Measurements from ENCODE around the gene CDH11.

CDH11 gene

GRCh38 chr16:64989050-64989449 lies 132.8 kb downstream of the CDH11 start:
- in situ Hi-C loops (cut with MboI; ENCODE audit: low sequenced_read_pairs), result no loop called here

- in situ Hi-C loops (cut with MboI; ENCODE audit: low sequenced_read_pairs), result no loop called here
Measured at GRCh38 chr16:64983963-64984362, 137.9 kb downstream of the CDH11 start.

DNA sequence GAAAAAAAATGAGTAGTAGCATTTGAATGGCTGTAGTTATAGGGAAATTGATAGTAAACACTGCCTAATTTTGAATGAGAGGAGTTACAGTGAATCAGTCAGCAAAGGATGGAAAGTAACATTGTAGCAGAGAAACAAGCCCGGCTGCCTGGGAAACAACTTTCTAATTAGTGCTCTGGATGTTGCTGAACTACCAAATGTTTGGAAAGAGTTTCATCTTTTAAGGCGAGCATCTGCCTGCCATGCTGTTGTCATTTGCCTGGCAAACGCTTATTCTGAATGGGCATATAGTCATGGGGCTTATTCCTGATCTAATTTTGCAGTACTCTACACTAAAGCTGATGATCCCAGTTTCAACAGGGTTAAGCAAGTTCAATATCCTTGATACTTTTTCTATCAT lies 138.6 kb downstream of the CDH11 start:
- in situ Hi-C loops (cut with MboI; ENCODE audit: low sequenced_read_pairs), result no loop called here

GRCh38 chr16:64982581-64982980 lies 139.3 kb downstream of the CDH11 start:
- in situ Hi-C loops (cut with MboI; ENCODE audit: low sequenced_read_pairs), result no loop called here

DNA sequence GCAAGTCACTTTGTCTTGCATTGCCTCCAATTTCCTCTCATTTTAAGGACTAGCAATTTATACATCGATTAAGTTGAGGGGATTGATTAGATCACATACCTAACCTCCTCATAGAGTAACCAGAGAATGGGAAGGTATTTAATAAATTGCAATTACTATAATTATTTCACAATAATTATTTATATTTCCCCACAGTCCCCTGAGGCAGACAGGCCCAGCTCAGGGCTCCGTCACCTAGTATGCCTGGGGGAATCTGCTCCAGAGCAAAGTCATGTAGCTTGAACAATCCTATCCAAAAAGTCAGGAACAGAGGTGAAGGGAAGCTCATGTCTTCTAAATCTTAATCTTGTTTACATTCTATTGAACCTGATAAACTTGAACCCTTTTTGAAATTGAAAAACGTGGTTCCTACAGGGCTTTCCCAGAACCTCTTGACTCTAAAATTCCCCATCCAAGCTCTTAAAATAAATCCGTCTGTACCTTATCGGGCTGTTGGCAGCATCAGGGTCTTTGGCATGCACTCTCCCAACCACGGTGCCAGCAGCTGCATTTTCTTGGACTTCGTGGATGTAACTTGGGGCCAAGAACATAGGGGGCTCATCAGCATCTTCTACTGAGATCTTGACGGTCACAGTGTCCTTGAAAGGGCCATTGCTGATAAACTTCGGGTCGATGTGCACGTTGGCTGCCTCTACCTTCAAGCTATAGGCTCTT lies 140.1 kb downstream of the CDH11 start:
- in situ Hi-C loops (cut with MboI; ENCODE audit: low sequenced_read_pairs), result no loop called here

DNA sequence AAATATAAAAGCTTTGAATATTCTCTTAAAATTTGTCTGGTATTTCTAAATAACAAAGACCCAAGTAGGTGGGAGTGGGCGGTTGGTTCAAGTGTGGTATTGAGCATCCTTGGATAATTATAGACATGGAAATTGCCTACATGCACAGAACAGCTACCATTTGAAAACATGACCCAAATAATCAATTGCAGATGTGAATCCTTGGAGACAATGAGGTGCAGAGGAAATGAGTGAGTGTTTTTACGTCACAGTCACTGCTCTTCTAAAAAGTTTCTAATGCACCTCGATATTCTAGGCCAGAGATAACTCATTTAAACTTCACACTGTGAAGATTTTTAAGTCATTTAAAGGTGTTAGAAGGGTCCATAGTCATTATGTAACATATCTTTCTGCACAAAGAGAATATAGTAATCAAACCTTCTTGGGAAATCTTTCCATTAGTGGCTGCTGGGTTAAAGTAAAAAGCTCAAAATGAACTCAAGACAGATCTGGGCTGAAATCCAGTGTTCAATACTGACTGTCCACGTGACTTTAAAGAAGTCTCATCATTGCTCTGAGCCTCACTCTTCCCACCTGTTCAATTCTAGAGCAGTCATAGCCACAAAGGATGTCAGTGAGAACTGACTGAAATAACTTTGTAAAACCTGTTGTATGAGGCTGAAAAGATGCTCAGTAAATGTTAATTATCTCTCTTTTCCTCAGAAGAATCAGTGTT lies 144.5 kb downstream of the CDH11 start:
- in situ Hi-C loops (cut with MboI; ENCODE audit: low sequenced_read_pairs), result no loop called here

DNA sequence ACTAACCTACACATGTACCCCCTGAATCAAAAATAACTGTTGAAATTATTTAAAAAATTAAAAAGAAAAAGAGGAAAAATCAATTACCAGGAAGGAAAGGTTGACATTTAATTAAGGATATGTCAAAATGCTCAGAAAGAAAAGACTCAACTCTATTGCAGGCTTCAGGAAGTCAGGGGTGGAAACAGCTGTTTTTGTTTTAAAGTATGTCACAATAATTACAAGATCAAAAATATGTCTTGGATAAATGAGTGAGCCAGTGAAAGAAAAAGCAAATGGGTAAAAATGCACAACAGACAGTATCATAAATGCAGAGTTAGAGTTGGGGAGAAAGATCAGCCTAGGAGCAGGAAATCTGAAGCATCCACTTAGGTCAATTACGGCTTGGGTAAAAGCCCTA lies 146.0 kb downstream of the CDH11 start:
- in situ Hi-C loops (cut with MboI; ENCODE audit: low sequenced_read_pairs), result no loop called here

- in situ Hi-C loops (cut with MboI; ENCODE audit: low sequenced_read_pairs), result no loop called here
Measured at GRCh38 chr16:64974381-64974780, 147.5 kb downstream of the CDH11 start.

GRCh38 chr16:64973171-64973570 lies 148.7 kb downstream of the CDH11 start:
- in situ Hi-C loops (cut with MboI; ENCODE audit: low sequenced_read_pairs), result no loop called here

DNA sequence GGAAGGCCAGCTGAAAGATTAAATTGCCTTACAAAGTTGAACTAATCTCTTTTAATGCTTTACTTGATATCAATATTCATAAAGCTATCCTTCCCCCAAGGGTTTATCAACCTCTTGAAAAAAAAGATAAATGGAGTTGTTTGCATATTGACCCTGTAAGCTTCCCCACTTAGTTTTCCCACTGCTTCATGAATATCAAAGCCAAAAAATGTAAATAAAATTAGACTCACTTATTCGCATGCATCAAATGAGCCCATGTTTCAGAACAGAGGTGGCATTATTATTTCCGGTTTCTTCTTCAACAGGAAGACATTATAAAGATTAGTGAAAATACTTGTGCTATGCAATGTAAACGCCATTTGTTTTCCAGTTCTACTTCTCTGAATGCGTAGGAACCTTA lies 150.7 kb downstream of the CDH11 start:
- in situ Hi-C loops (cut with MboI; ENCODE audit: low sequenced_read_pairs), result no loop called here

DNA sequence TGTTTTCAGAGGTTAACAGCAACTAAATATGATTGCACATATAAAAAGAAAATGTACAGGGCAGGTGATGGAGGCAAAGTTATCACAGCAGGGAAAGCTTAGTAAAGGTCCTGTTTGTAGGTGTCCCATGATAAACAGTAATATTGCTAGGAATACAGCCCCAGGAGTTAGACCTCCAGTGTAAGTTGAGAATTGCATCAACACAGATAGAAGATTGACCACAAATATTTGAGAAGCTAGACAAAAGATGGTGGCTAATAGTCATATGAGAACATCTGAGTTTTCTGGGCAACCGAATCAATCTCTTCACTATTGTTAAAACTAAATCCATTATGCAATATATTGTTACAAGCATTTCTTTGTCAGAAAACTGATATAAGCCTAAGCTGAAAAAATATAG lies 152.6 kb downstream of the CDH11 start:
- in situ Hi-C loops (cut with MboI; ENCODE audit: low sequenced_read_pairs), result no loop called here

- in situ Hi-C loops (cut with MboI; ENCODE audit: low sequenced_read_pairs), result no loop called here
Measured at GRCh38 chr16:64968539-64968938, 153.3 kb downstream of the CDH11 start.

DNA sequence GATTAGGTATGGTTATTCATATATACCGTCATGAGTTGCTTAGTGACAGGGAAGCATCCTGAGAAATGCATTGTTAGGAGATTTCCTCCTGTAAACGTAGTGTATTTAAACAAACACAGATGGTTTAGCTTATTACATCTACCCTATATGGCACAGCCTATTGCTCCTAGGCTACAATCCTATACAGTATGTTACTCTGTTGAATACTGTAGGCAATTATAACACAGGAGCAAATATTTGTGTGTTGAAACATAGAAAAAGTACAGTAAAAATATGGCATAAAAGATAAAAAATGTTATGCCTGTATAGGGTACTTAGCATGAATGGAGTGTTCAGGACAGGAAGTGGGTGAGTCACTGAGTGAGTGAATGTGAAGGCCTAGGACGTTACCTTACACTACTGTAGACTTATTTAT lies 157.7 kb downstream of the CDH11 start:
- in situ Hi-C loops (cut with MboI; ENCODE audit: low sequenced_read_pairs), result no loop called here

DNA sequence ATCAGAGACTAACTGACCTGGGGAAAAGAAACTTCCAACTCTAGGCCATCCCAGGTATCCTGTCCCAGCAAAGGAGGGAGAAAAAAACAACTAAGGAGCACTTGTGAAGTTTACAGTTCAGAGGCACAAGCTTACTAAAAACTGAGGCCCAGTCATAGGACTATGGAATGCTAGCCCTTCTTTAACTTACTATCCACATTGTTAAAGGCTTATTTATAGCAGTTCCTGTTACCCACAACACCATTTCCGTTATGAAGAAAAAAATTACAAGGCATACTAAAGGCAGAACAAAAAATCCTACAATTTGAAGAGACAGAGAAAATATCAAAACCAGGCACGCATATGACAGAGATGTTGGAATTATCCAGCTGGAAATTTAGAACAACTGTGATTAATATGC lies 159.1 kb downstream of the CDH11 start:
- in situ Hi-C loops (cut with MboI; ENCODE audit: low sequenced_read_pairs), result no loop called here

- in situ Hi-C loops (cut with MboI; ENCODE audit: low sequenced_read_pairs), result no loop called here
Measured at GRCh38 chr16:64957246-64957645, 164.6 kb downstream of the CDH11 start.

DNA sequence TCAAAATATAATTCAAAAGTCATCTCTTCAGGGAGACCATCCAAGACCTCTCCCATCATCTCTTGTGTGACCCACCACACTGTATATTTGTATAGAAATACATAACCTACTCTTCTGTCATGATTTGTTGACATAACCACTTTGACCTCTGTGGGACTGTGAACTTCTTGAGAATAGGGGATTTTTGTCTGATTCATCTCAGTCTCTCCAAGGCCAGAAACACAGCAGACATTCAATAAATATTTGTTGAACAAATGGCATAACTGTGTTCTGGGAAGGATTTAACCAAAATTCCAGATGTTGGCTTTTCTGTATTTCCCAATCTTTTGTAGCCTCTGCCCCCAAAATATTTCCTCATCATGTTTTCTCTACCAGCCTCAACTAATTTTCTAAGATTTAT lies 169.7 kb downstream of the CDH11 start:
- in situ Hi-C loops (cut with MboI; ENCODE audit: low sequenced_read_pairs), result no loop called here

DNA sequence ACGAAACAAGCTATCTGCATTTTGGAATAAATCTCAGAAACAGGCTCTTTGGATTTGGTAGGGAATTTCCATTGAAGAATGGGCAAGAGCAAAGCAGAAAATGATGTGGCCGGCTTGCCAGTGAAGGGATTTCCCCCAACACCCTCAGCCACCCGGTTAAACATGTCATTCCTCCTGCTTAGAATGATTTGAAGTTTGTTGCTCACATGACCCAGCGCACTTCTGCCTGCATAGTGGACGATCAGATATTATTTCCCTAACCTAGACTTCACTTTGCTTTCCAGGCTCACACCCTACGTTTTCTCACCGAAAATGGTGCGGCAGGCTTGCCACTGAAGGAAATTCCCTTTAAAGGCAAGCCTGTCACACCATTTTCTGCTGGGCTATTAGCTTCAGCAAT lies 170.7 kb downstream of the CDH11 start:
- in situ Hi-C loops (cut with MboI; ENCODE audit: low sequenced_read_pairs), result no loop called here

DNA sequence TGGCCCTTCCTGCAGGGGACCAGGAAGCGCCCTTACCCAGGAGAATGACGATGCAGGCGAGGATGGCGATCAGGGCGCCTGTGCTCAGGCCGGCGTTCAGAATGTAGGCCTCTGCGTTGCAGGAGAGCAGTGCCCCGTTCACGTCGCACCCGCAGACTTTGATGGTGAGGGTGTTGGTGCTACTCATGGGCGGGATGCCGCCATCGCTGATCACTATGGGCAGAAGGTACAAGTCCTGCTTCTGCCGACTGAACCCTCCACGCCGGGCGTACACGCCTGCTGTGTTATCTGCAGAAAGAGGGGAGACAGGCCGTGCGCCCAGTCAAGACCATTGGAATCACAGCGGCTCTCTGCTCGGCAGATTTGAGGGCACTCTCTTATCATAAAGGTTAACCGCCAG lies 171.1 kb downstream of the CDH11 start:
- in situ Hi-C loops (cut with MboI; ENCODE audit: low sequenced_read_pairs), result no loop called here

DNA sequence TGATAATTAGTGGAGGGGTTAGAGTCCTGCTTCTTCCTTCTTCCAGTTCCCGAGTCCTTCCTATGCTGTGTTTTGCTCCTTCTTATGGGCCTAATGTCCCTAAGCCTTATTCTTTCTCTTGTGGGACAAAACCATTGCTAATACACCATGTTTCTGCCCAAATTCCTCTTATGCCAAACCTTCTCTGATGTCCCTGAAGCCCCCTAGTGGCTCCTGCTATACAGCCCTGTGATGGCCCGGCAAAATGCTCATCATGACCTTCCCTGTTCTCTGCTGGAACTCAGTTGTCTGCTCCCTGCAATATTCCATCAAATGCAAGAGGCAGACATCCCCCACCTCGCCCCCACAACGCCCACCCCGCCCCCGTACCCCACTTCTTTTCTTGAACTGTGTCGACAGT lies 171.6 kb downstream of the CDH11 start:
- in situ Hi-C loops (cut with MboI; ENCODE audit: low sequenced_read_pairs), result no loop called here

DNA sequence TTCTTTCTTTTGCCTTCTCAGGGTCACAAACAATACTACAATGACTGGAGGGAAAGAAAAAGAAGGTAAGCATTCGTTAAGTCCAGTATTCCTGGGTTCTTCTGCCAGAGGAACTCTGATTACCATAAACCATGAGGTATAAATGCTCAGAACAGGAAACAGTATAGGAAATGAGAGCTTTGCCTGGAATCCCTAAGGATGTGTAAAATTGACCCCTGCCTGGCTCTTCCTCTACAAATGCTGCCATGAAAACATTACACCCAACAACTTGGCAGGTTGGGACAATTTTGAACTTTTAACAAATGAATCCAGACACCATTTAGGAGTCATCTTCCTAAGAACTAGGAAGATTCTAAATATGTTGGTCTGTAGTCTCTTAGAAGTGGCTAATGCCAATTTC lies 173.8 kb downstream of the CDH11 start:
- in situ Hi-C loops (cut with MboI; ENCODE audit: low sequenced_read_pairs), result no loop called here

DNA sequence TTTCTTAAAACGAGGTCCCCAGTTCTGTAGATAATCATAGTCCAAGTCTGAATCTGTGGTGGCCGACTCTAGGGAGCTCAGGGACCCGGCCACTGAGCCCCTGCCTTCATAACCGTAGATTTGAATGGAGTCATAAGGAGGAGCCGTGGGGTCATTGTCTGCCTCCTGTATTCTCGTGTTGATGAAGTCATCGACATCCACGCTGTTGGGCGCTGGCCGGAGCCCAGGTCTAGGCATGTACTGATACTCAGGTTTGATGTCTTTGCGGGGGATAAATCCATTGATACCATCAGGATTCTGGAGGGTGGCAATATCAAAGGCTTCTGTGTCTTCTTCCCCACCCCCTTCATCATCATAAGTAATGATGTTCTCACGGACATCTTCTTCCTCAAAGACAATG lies 174.2 kb downstream of the CDH11 start:
- in situ Hi-C loops (cut with MboI; ENCODE audit: low sequenced_read_pairs), result no loop called here

DNA sequence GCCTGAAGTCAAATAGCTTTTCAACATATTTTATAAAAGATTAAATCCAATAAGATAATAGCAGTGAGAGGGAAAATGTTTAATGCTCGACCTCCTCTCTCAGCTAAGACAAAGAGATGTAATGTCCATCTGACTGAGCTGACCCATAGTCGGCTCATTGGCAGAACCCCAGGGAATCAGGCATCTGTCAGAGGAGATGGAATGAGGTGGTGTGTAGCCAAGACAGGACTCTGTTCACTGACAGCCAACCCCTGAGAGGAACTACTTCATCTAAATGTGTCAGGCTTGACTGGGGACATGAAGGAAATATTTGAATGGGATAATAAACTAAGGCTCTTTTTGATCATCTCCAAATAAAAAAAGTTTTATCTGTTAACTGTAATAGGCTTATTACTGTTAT lies 188.0 kb downstream of the CDH11 start:
- in situ Hi-C loops (cut with MboI; ENCODE audit: low sequenced_read_pairs), result no loop called here

DNA sequence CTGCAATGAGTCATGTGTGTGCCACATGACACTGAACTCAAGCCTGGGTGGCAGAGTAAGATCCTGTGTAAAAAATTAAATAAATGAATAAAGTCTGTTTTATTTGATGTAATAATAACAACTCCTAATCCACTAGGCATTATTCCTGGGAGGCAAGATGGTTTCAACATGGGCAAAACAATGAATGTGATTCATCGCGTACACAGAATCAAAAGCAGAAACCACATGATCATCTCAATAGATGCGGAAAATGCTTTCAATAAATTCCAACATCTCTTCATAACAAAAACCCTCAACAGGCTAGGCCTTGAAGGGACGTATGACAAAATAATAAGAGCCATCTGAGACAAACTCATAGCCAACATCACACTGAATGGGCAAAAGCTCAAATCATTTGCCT lies 195.4 kb downstream of the CDH11 start:
- in situ Hi-C loops (cut with MboI; ENCODE audit: low sequenced_read_pairs), result no loop called here

Measured in hTERT RPE-1 (cell line).